ENCODE measurements around the gene PPOX. TPM values are rescaled to one million over a fixed set of nuclear protein-coding genes. Genes with fewer than 3 reads are reported as not detected.

PPOX gene
- total RNA-seq, 1 donor from 2014 or later = 20.0 TPM

GRCh38 chr1:161177936-161178244 lies 11.7 kb downstream of the PPOX start:
- Mint-ChIP-seq H3K9me3 (ENCODE audit: unreplicated experiment) (no peaks in the 10 kb centered on the region), H3K4me1 (ENCODE audit: low read depth, unreplicated experiment) (peaks cover 22% of the 10 kb centered on the region), H3K4me3 (ENCODE audit: unreplicated experiment) (peak overlapping the region; percentile 99), H3K27ac (ENCODE audit: unreplicated experiment) (peak overlapping the region; percentile 98), H3K27me3 (ENCODE audit: low read depth, unreplicated experiment) (no peaks in the 10 kb centered on the region), H3K36me3 (ENCODE audit: low read depth, unreplicated experiment) (peaks cover 29% of the 10 kb centered on the region)
- Histone ChIP-seq H3K4me2 (ENCODE audit: low read length) (peak overlapping the region; percentile 100), H3K4me1 (ENCODE audit: insufficient read depth, low read length) (peaks cover 24% of the 10 kb centered on the region), H3K27ac (ENCODE audit: low read depth, low read length) (peak overlapping the region; percentile 91), H4K20me1 (ENCODE audit: insufficient read depth, low read length) (peaks cover 7% of the 10 kb centered on the region), H3K79me2 (ENCODE audit: insufficient read depth, low read length) (peaks cover 19% of the 10 kb centered on the region), H3K4me3 (ENCODE audit: insufficient read depth, low read depth, low read length) (peak overlapping the region; percentile 91), H3K27me3 (ENCODE audit: insufficient read depth, low read length) (no peaks in the 10 kb centered on the region), H3K36me3 (ENCODE audit: insufficient read depth, low read length) (peaks cover 8% of the 10 kb centered on the region), H2AFZ (ENCODE audit: low read depth, low read length) (peak overlapping the region; percentile 100), H3K9me3 (ENCODE audit: insufficient read depth, low read depth, low read length) (no peaks in the 10 kb centered on the region), H3K9ac (ENCODE audit: low read length) (peak overlapping the region; percentile 98)
- TF ChIP-seq CTCF (IDR thresholded peaks at IDR 0.05; ENCODE audit: insufficient read depth, low read depth, low read length) = no peak
- no peak for TF ChIP-seq EZH2 (IDR thresholded peaks at IDR 0.05; ENCODE audit: insufficient read depth, low read length)
- DNase-seq (ENCODE audit: low read depth) = no peak
- no peak for FAIRE-seq

GRCh38 chr1:161179698-161180097 lies 13.5 kb downstream of the PPOX start:
- peak overlapping the region; percentile 13 for H3K27ac Mint-ChIP-seq (ENCODE audit: unreplicated experiment)
- peaks cover 16% of the 10 kb centered on the region for H3K4me1 Mint-ChIP-seq (ENCODE audit: low read depth, unreplicated experiment)
- no peak for DNase-seq (ENCODE audit: low read depth)
- H3K9me3 ChIP-seq (ENCODE audit: insufficient read depth, low read depth, low read length) = no peaks in the 10 kb centered on the region
- no peak overlapping the region for H3K9ac ChIP-seq (ENCODE audit: low read length)
- peaks cover 17% of the 10 kb centered on the region for H3K4me1 ChIP-seq (ENCODE audit: insufficient read depth, low read length)
- TF ChIP-seq EZH2 (IDR thresholded peaks at IDR 0.05; ENCODE audit: insufficient read depth, low read length) (no peak), CTCF (IDR thresholded peaks at IDR 0.05; ENCODE audit: insufficient read depth, low read depth, low read length) (no peak)
- FAIRE-seq = no peak
- no peak overlapping the region for H2AFZ ChIP-seq (ENCODE audit: low read depth, low read length)
- no peak overlapping the region for H3K4me3 ChIP-seq (ENCODE audit: insufficient read depth, low read depth, low read length)
- no peaks in the 10 kb centered on the region for H3K9me3 Mint-ChIP-seq (ENCODE audit: unreplicated experiment)
- no peaks in the 10 kb centered on the region for H4K20me1 ChIP-seq (ENCODE audit: insufficient read depth, low read length)
- no peak overlapping the region for H3K4me2 ChIP-seq (ENCODE audit: low read length)
- H3K27ac ChIP-seq (ENCODE audit: low read depth, low read length) = no peak overlapping the region
- peaks cover 18% of the 10 kb centered on the region for H3K36me3 Mint-ChIP-seq (ENCODE audit: low read depth, unreplicated experiment)
- H3K27me3 ChIP-seq (ENCODE audit: insufficient read depth, low read length) = no peaks in the 10 kb centered on the region
- peaks cover 16% of the 10 kb centered on the region for H3K79me2 ChIP-seq (ENCODE audit: insufficient read depth, low read length)
- H3K27me3 Mint-ChIP-seq (ENCODE audit: low read depth, unreplicated experiment) = no peaks in the 10 kb centered on the region
- H3K4me3 Mint-ChIP-seq (ENCODE audit: unreplicated experiment) = no peak overlapping the region
- H3K36me3 ChIP-seq (ENCODE audit: insufficient read depth, low read length) = peaks cover under 1% of the 10 kb centered on the region

- Histone ChIP-seq H3K27ac (ENCODE audit: low read depth, low read length) (no peak overlapping the region), H3K4me2 (ENCODE audit: low read length) (no peak overlapping the region), H4K20me1 (ENCODE audit: insufficient read depth, low read length) (no peaks in the 10 kb centered on the region), H3K79me2 (ENCODE audit: insufficient read depth, low read length) (peaks cover 16% of the 10 kb centered on the region), H3K36me3 (ENCODE audit: insufficient read depth, low read length) (no peaks in the 10 kb centered on the region), H3K4me1 (ENCODE audit: insufficient read depth, low read length) (peaks cover 17% of the 10 kb centered on the region), H3K9ac (ENCODE audit: low read length) (no peak overlapping the region), H3K9me3 (ENCODE audit: insufficient read depth, low read depth, low read length) (no peaks in the 10 kb centered on the region), H3K4me3 (ENCODE audit: insufficient read depth, low read depth, low read length) (no peak overlapping the region), H3K27me3 (ENCODE audit: insufficient read depth, low read length) (no peaks in the 10 kb centered on the region), H2AFZ (ENCODE audit: low read depth, low read length) (no peak overlapping the region)
- TF ChIP-seq CTCF (IDR thresholded peaks at IDR 0.05; ENCODE audit: insufficient read depth, low read depth, low read length) (peak; percentile 31), EZH2 (IDR thresholded peaks at IDR 0.05; ENCODE audit: insufficient read depth, low read length) (no peak)
- Mint-ChIP-seq H3K36me3 (ENCODE audit: low read depth, unreplicated experiment) (peaks cover 10% of the 10 kb centered on the region), H3K9me3 (ENCODE audit: unreplicated experiment) (no peaks in the 10 kb centered on the region), H3K4me1 (ENCODE audit: low read depth, unreplicated experiment) (peaks cover 21% of the 10 kb centered on the region), H3K27me3 (ENCODE audit: low read depth, unreplicated experiment) (no peaks in the 10 kb centered on the region), H3K27ac (ENCODE audit: unreplicated experiment) (no peak overlapping the region), H3K4me3 (ENCODE audit: unreplicated experiment) (no peak overlapping the region)
- DNase-seq (ENCODE audit: low read depth) (no peak), FAIRE-seq (peak; percentile 29)
Measured at GRCh38 chr1:161180639-161181038, 14.4 kb downstream of the PPOX start.

Data from astrocyte (in vitro differentiated cells and primary cell).